SU-DHL-6 (cell line): ENCODE results near the gene TSPAN17.

Experiments
- H2AFZ ChIP-seq: fragments of 200-600 bp; sonication (generic); 2 replicates; pipeline ENCODE4 v1.6.1; 2014; ENCODE audit warnings: low read depth, mild to moderate bottlenecking, moderate library complexity, mixed read lengths, antibody characterized with exemption, low read length; ENCODE audit not compliant: severe bottlenecking
- H3F3A ChIP-seq: fragments of 200-600 bp; shearing (Covaris generic); 2 replicates; pipeline ENCODE4 v1.6.0; 2016; ENCODE audit warnings: antibody characterized with exemption, mild to moderate bottlenecking; ENCODE audit not compliant: insufficient read depth
- H3K27ac ChIP-seq: fragments of 200-600 bp; sonication (generic); 2 replicates; pipeline ENCODE4 v1.5.1; 2016; ENCODE audit warnings: low read depth, mild to moderate bottlenecking, low read length, moderate library complexity, mixed read lengths
- H3K27me3 ChIP-seq: fragments of 200-600 bp; sonication (generic), shearing (Covaris generic); 2 replicates; pipeline ENCODE4 v1.6.0; 2014; ENCODE audit warnings: mild to moderate bottlenecking, low read length
- H3K36me3 ChIP-seq: fragments of 200-600 bp; sonication (generic); 2 replicates; pipeline ENCODE4 v1.6.1; 2014; ENCODE audit warnings: mild to moderate bottlenecking, low read length, mixed read lengths
- H3K4me2 ChIP-seq: fragments of 300-600, 200-600 bp; shearing (Covaris generic), sonication (generic); 2 replicates; pipeline ENCODE4 v1.6.0; 2014; ENCODE audit warnings: low read length, low read depth, mild to moderate bottlenecking; ENCODE audit not compliant: poor library complexity, severe bottlenecking
- H3K4me3 ChIP-seq: fragments of 200-600 bp; sonication (generic); 2 replicates; pipeline ENCODE4 v1.5.1; 2014; ENCODE audit warnings: antibody characterized with exemption, low read length, mild to moderate bottlenecking, mixed read lengths; ENCODE audit not compliant: insufficient read depth, poor library complexity, severe bottlenecking
- H3K79me2 ChIP-seq: fragments of 200-600 bp; sonication (generic); 2 replicates; pipeline ENCODE4 v1.6.1; 2014; ENCODE audit warnings: mild to moderate bottlenecking, low read length, moderate library complexity; ENCODE audit not compliant: insufficient read depth
- H3K9ac ChIP-seq: fragments of 200-600 bp; sonication (generic); 2 replicates; pipeline ENCODE4 v1.7.0; 2014; ENCODE audit warnings: mild to moderate bottlenecking, low read length
- H3K9me2 ChIP-seq: fragments of 200-600 bp; sonication (generic); replicated peaks from 2 replicates; pipeline ENCODE4 v1.6.1; 2014; ENCODE audit warnings: low read length; ENCODE audit not compliant: insufficient read depth
- H3K9me3 ChIP-seq: fragments of 200-600 bp; sonication (generic); 2 replicates; pipeline ENCODE4 v1.6.1; 2014; ENCODE audit warnings: low read length, mixed read lengths; ENCODE audit not compliant: insufficient read depth
- H4K20me1 ChIP-seq: fragments of 200-600 bp; sonication (generic); 2 replicates; pipeline ENCODE4 v1.6.1; 2014; ENCODE audit warnings: low read depth, mild to moderate bottlenecking, antibody characterized with exemption, low read length, moderate library complexity, mixed read lengths
- CTCF ChIP-seq: fragments of 200-600 bp; sonication (generic); IDR thresholded peaks from one replicate; pipeline ENCODE4 v1.5.1; 2017; ENCODE audit warnings: antibody characterized with exemption, mild to moderate bottlenecking, low read length, moderate library complexity; ENCODE audit not compliant: insufficient read depth, poor library complexity, severe bottlenecking
- EZH2phosphoT487 ChIP-seq: fragments of 200-600 bp; sonication (generic), shearing (Covaris generic); conservative IDR thresholded peaks from 2 replicates; pipeline ENCODE4 v1.6.1; 2018; ENCODE audit warnings: mild to moderate bottlenecking, antibody characterized with exemption, low read length, moderate library complexity, mixed read lengths

Gene TSPAN17

GRCh38 chr5:176627582-176627981, 19.7 kb upstream of the TSPAN17 start:
- Histone ChIP-seq H3K4me2 (no peak overlapping the region), H3K9me3 (no peaks in the 10 kb centered on the region), H3K4me3 (no peak overlapping the region), H3K9ac (no peak overlapping the region), H3F3A (no peaks in the 10 kb centered on the region), H4K20me1 (no peaks in the 10 kb centered on the region), H3K27me3 (no peaks in the 10 kb centered on the region), H2AFZ (no peak overlapping the region), H3K79me2 (no peaks in the 10 kb centered on the region), H3K9me2 (no peaks in the 10 kb centered on the region), H3K27ac (no peak overlapping the region), H3K36me3 (no peaks in the 10 kb centered on the region)
- no peak for TF ChIP-seq CTCF
- TF ChIP-seq EZH2phosphoT487, result no peak

DNA sequence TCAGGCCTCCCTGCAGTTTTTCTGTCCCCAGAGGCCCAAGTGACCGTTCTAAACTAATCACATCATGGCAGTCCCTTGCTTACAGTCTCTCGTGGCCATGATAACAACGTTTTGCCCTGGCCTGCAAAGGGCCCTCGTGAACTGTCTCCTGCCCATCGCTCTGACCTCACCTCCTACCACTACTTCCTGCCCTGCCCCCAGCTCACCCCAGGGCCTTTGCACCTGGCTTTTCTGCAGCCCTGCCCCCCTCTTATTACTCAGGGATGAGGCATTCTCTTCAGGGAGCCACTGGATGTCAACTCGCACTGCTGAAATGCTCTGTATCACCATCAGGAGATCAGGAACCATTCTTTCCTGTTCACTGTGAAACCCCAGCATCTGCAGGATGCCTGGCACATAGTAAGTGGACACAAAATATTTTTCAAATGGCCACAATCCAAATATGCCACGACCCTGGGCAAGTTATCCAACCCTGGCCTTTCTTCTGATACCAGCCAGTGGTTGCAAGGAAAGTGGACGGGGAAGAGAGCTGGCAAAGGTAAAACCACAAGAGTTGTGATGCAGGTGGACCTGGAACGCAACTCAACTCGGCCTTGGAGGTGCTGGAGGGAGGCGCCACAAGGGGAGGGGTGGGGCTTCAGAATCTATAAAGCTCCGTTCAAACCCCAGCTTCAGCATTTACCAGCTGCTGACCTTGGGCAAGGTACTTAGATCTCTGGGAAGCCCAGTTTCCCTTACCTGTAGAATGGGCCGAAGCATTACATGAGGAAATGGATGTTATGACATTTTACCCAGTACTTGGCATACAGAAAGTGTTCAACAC, 18.7 kb upstream of the TSPAN17 start:
- no peak overlapping the region for H3K27ac ChIP-seq
- no peak overlapping the region for H3K4me3 ChIP-seq
- H3K4me2 ChIP-seq, result no peak overlapping the region
- no peak overlapping the region for H3K9ac ChIP-seq
- H3K9me3 ChIP-seq, result no peaks in the 10 kb centered on the region
- no peaks in the 10 kb centered on the region for H3K79me2 ChIP-seq
- TF ChIP-seq CTCF (no peak), EZH2phosphoT487 (no peak)
- no peaks in the 10 kb centered on the region for H3K27me3 ChIP-seq
- no peaks in the 10 kb centered on the region for H3K9me2 ChIP-seq
- no peak overlapping the region for H2AFZ ChIP-seq
- no peaks in the 10 kb centered on the region for H4K20me1 ChIP-seq
- H3K36me3 ChIP-seq, result no peaks in the 10 kb centered on the region
- H3F3A ChIP-seq, result no peaks in the 10 kb centered on the region

DNA sequence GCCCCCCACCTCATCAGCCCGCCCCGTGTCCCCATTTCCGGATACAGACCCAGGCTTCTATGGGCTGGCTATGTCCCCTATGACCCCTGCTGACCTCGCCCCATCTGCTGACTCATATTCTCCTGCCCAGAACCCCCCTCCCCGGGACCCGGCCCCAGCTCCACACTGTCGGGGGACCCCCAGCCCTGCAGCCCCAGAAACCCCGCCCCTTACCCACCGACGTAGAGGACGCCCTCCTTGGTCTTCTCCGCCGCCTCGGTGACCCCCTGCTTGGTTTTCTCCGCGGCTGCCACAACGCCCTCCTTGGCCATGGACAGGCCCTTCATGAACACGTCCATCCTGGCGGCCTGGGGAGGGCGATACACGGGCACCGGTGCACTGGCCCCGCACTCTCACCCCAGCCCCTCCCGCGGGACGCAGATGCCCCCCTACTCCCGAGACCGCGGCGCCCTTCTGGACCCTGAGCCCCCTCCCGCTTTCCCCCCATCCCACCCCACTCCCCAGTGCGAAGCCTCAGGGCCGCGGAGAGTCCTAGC, 17.9 kb upstream of the TSPAN17 start:
- H3K9me3 ChIP-seq, result no peaks in the 10 kb centered on the region
- no peaks in the 10 kb centered on the region for H3K9me2 ChIP-seq
- no peaks in the 10 kb centered on the region for H3K27me3 ChIP-seq
- H3K4me2 ChIP-seq, result no peak overlapping the region
- no peak overlapping the region for H2AFZ ChIP-seq
- TF ChIP-seq CTCF (no peak), EZH2phosphoT487 (no peak)
- H3K4me3 ChIP-seq, result no peak overlapping the region
- no peaks in the 10 kb centered on the region for H3K36me3 ChIP-seq
- H3K79me2 ChIP-seq, result no peaks in the 10 kb centered on the region
- H3F3A ChIP-seq, result no peaks in the 10 kb centered on the region
- no peak overlapping the region for H3K27ac ChIP-seq
- no peaks in the 10 kb centered on the region for H4K20me1 ChIP-seq
- H3K9ac ChIP-seq, result no peak overlapping the region
